GM20000 (cell line): ENCODE results near the gene USP6.
"Not testable (repeated sequence)": the region's sequence is repeated elsewhere in the genome, so short reads cannot be mapped to it uniquely, and the experiment has no call there.

ENCODE experiments used
- DNase-seq: peaks from one replicate; pipeline ENCODE4 v3.0.0; 2012; ENCODE audit warnings: low spot score
- TF ChIP-seq, protein P1 (sequence below): IDR thresholded peaks from 2 replicates; pipeline ENCODE4 v1.5.1; 2012; ENCODE audit warnings: mild to moderate bottlenecking, control low read depth; ENCODE audit errors: extremely low read depth, missing control alignments

USP6 gene

DNA sequence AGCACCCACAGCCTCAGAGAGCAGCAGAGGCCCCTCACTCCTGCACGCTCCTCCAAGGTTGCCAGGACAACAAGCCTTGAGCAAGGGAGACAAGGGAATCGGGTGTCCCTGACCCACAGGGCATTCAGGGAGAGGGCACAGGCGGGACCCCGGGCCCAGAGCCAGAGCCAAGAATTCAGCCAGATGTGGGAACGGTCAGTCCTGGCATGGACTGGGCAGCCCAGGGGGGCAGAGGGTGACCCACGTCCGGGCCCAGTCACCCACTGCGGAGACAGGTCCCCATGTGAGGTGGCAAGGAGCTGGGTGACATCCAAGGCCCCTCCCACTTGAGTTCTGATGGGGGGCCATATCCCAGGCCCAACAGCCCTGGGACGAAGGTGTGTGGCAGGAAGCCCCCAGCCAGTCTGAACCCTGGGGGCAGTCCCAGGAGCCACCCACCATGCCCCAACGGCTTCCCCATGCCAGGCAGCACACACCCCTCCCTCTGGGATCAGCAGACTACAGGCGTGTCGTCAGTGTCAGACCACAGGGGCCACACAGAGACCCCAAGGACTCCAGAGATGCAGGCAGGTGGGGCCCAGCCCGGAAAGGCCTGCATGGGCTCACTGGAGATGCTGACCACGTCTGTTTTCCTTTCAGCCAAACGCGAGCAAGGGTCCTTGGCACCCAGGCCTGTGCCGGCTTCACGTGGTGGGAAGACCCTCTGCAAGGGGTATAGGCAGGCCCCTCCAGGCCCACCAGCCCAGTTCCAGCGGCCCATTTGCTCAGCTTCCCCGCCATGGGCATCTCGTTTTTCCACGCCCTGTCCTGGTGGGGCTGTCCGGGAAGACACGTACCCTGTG lies 23.0 kb downstream of the USP6 start:
- no peak for DNase-seq
- TF ChIP-seq, protein P1, sequence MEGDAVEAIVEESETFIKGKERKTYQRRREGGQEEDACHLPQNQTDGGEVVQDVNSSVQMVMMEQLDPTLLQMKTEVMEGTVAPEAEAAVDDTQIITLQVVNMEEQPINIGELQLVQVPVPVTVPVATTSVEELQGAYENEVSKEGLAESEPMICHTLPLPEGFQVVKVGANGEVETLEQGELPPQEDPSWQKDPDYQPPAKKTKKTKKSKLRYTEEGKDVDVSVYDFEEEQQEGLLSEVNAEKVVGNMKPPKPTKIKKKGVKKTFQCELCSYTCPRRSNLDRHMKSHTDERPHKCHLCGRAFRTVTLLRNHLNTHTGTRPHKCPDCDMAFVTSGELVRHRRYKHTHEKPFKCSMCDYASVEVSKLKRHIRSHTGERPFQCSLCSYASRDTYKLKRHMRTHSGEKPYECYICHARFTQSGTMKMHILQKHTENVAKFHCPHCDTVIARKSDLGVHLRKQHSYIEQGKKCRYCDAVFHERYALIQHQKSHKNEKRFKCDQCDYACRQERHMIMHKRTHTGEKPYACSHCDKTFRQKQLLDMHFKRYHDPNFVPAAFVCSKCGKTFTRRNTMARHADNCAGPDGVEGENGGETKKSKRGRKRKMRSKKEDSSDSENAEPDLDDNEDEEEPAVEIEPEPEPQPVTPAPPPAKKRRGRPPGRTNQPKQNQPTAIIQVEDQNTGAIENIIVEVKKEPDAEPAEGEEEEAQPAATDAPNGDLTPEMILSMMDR, result no peak

DNA sequence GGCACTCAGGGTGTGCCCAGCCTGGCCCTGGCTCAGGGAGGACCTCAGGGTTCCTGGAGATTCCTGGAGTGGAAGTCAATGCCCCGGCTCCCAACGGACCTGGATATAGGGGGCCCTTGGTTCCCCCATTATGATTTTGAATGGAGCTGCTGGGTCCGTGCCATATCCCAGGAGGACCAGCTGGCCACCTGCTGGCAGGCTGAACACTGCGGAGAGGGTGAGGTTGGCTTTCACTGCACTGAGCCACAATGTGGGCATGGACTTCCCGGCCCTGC lies 23.6 kb downstream of the USP6 start:
- TF ChIP-seq, protein P1, result no peak
- no peak for DNase-seq

DNA sequence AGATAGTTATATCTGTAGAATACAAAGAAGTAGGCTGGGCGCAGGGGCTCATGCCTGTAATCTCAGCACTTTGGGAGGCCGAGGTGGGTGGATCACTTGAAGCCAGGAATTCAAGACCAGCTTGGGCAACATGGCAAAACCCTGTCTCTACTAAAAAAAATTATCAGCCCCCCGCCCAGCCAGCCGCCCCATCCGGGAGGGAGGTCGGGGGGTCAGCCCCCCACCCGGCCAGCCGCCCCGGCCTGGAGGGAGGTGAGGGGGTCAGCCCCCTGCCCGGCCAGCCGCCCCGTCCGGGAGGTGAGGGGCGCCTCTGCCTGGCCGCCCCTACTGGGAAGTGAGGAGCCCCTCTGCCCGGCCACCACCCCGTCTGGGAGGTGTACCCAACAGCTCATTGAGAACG lies 27.0 kb downstream of the USP6 start:
- not testable (repeated sequence) for DNase-seq

DNA sequence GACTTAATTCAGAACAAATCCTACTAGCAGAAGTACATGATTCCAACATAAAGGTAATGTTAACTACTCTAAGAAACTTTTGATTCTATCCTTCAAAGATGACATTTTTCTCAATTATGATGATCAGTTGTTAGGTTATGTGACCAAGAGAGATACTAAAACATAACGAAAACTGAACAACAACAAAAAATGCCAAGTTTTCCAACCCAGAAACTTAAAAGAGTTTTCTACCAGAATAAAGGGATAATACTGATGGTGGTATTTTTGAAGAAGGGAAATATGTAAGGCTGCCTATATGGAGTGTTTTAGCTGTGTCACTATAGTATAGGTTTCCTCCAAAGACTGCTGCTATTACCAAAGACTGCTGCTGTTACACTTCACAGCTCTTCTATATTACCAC lies 30.3 kb downstream of the USP6 start:
- not testable (repeated sequence) for DNase-seq

DNA sequence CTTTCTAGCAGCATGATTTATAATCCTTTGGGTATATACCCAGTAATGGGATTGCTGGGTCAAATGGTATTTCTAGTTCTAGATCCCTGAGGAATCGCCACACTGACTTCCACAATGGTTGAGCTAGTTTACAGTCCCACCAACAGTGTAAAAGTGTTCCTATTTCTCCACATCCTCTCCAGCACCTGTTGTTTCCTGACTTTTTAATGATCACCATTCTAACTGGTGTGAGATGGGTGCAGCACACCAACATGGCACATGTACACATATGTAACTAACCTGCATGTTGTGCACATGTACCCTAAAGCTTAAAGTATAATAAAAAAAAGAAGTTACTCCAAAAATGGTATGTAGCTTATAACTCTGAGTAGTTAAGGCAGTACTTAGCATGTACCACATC lies 44.9 kb downstream of the USP6 start:
- DNase-seq, result not testable (repeated sequence)

DNA sequence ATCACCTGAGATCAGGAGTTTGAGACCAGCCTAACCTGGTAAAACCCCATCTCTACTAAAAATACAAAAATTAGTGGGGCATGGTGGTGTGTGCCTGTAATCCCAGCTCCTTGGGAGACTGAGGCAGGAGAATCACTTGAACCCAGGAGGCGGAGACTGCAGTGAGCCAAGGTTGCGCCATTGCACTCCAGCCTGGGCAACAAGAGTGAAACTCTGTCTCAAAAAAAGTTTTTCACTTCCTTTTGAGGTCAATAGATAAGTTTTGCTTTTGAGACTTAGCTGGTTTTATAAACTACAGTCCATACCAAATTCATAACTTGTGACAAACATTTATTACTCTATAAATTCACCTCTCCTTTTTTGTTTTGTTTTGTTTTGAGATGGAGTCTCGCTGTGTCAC lies 46.0 kb downstream of the USP6 start:
- not testable (repeated sequence) for DNase-seq

DNA sequence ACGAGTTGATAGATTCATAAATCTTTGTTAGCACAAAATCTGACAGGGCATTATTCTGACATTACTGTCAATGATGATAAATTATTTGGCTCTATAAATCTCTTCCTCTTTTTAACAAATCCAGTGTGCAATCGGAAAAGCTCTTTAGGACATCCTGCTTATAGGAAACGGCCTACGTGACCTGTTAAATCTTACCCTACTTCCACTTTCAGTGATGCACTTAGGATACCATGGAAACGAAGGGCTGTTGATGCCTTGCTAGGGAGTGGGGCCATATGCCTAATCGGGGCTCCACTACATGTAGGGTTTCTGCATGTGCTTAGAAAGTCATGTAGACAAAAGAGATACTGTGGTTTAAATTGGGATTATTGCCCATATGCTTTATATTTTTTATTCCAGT lies 48.6 kb downstream of the USP6 start:
- TF ChIP-seq, protein P1, result no peak
- no peak for DNase-seq

DNA sequence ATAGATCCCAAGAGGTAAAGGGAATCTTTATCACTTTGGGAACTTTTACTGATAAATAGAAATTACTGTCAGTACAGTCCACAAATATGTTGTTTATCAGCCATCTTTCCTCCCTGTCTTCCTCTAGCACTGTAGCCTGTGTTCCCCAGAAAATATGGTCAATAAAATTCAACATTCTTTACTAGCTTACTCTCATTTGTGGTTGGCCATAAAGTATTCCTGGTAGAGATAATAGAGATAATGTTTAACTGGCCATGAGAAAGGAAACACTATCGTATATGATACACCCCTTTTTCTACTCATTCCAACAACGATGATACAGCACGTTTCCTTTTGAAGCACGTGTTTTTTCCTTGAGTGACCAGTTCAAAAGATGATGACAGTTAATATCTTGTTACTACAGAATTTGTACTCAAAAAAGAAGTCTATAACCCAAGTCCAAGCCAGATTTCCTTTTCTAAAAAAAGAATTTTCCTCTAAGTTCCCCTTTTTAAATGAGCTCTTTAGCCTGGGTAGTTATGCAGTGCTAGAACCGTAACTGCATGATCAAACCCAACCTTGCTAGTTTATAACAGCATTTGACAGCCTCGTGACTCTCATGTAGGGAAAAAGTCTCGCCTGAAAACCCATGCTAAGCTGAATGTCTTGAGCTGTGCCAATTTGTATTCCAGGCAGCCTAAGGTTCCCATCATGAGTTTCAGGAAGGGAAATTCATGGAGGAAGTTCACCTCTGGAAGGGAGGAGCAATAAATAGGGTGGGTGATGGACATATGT lies 50.1 kb downstream of the USP6 start:
- DNase-seq, result not testable (repeated sequence)

DNA sequence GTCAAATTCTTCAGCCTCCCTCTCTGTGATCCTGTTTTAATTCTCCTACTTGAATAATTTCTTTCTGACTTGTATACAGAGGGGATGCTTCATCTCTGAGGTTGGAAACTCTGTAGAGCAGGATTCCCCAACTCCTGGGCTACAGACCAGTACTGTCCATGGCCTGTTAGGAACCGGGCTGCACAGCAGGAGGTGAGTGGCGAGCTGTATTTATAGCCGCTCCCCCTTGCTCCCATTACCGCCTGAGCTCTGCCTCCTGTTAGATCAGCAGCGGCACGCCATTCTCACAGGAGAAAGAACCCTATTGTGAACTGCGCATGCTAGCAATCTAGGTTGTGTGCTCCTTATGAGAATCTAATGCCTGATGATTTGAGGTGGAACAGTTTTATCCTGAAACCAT lies 59.2 kb downstream of the USP6 start:
- not testable (repeated sequence) for DNase-seq

DNA sequence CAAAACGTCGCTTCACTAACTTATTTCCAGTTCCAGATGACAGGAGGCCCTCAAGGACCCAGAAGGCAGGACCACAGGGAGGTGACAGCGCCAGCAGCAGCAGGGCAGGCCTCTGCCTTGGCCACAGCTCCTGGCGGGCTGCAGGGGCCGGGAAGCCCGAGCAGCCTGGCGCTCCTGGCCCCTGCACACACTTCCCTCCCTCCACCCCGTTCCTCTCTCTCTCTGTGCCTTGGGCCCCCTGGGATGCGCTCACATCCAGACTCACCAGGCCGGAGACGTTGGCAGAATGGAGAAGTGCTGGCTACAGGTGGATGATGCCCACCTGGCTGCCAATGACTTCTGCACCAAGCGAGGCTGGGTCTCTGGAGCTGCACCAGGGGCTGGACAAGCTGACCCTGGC lies 63.2 kb downstream of the USP6 start:
- TF ChIP-seq, protein P1, result no peak
- DNase-seq, result no peak
